Activated CD4-positive, alpha-beta memory T cell treated with anti-CD3 and anti-CD28 coated beads for 36 hours (primary cell): ENCODE results near the gene EXOC4. TPM values are rescaled to one million over a fixed set of nuclear protein-coding genes. Genes with fewer than 3 reads are reported as not detected.

Source experiments
- CTCF ChIA-PET: fragments of 350-600 bp; sonication (Branson Sonifier 250); formaldehyde crosslinking; loops from one replicate; lab custom pipeline; 2021; ENCODE audit warnings: antibody characterized with exemption, inconsistent platforms; lab: Charles Lee
- POLR2A ChIA-PET: fragments of 350-600 bp; sonication (Branson Sonifier 250); formaldehyde crosslinking; loops from one replicate; lab custom pipeline; 2021; ENCODE audit warnings: antibody characterized with exemption; lab: Charles Lee
- DNase-seq: peaks from one replicate; pipeline ENCODE4 v3.0.0-alpha.2; 2020
- H3K27ac Mint-ChIP-seq: one replicate; pipeline ENCODE4 v1.8.0; 2021; ENCODE audit warnings: mixed read lengths
- H3K27me3 Mint-ChIP-seq: one replicate; pipeline ENCODE4 v1.8.0; 2021; ENCODE audit warnings: mixed read lengths
- H3K36me3 Mint-ChIP-seq: one replicate; pipeline ENCODE4 v1.8.0; 2021; ENCODE audit warnings: mixed read lengths
- H3K4me1 Mint-ChIP-seq: one replicate; pipeline ENCODE4 v1.8.0; 2021; ENCODE audit warnings: low read depth, mixed read lengths
- H3K4me3 Mint-ChIP-seq: one replicate; pipeline ENCODE4 v1.8.0; 2021; ENCODE audit warnings: mild to moderate bottlenecking, mixed read lengths
- H3K9me3 Mint-ChIP-seq: one replicate; pipeline ENCODE4 v1.8.0; 2021; ENCODE audit warnings: mixed read lengths
- intact Hi-C: fragments of 100-400 bp; cut with micrococcal nuclease; formaldehyde crosslinking; loops from one replicate; pipeline ENCODE4 v1.15.1; 2023
- total RNA-seq, 2 experiments: library from RNA; stranded (reverse); gene quantifications; one replicate each; pipeline ENCODE4 v1.2.3, GENCODE V29; 2021

Gene EXOC4
- total RNA-seq, 2 experiments from 2014 or later: 55.8 to 60.8 TPM

DNA sequence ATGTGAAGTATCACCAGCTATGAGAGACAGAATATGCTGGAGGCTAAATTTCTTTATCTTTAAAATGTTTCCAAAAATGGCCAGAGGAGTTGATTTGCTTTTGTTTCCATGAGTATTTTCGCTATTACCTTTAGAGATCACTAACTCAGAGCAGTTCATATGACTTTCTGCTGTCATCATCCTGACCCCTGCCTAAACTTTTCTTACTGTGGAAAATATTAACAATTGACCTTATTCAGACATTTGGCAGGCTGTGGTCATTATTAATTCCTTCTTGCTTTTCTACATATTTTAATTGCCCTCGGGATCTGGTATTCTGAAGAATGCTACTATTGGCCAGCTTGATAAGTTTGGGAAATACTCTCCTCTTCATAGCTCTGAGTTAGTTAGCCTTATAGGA, 156.5 kb downstream of the EXOC4 start:
- Mint-ChIP-seq H3K36me3 (peaks cover 3% of the 10 kb centered on the region), H3K27me3 (no peaks in the 10 kb centered on the region), H3K27ac (no peak overlapping the region), H3K4me1 (peaks cover 9% of the 10 kb centered on the region), H3K9me3 (no peaks in the 10 kb centered on the region), H3K4me3 (no peak overlapping the region)
- intact Hi-C loops: no loop called here
- no peak for DNase-seq
- ChIA-PET CTCF (interaction anchor here (0.6 kb wide), 1 partner anchor 359 kb away, joined by 3 read pairs; no protein-coding TSS in a partner anchor), POLR2A (no interaction called here)

DNA sequence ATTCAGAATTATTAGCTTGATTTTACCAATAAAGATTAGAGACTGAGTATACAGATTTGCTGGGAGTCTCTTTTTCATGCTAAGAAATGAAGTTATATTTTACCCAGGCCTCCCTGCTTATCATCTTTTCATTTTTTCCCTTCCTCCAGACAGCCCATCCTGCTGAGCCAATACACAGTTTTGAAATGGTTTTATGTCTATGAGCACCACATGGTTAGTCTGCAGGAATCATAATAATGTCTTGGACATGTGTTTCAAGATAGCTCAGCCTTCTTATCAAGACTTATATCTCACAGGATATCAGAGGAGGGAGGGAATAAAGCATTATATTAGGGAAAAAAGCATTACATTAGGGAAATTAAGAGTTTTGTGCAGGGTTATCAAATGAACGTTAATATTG, 157.1 kb downstream of the EXOC4 start:
- Mint-ChIP-seq H3K27ac (no peak overlapping the region), H3K4me3 (no peak overlapping the region), H3K27me3 (no peaks in the 10 kb centered on the region), H3K9me3 (no peaks in the 10 kb centered on the region), H3K4me1 (peaks cover 9% of the 10 kb centered on the region), H3K36me3 (peaks cover 3% of the 10 kb centered on the region)
- ChIA-PET CTCF (interaction anchor here (0.6 kb wide), 1 partner anchor 359 kb away, joined by 3 read pairs; no protein-coding TSS in a partner anchor), POLR2A (no interaction called here)
- no peak for DNase-seq
- intact Hi-C loops: no loop called here

DNA sequence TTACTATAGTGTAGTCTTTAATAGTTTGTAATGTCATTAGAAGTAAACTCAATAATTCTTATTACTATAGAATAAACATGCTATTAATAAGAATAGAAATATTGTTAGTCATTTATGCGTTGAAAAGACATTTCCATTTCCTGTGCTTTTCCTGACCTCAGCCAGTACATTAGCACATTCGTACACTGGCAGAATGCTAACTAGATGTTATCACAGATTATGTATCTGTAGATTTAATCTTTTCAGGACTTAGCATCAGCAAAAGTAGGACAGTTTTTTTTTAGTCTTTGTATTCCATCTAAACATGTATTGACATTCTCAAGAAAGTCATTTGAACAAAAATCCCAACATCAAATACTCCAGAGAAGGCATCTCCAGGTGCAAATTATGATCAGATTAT, 158.5 kb downstream of the EXOC4 start:
- DNase-seq: no peak
- no peaks in the 10 kb centered on the region for H3K9me3 Mint-ChIP-seq
- H3K27ac Mint-ChIP-seq: no peak overlapping the region
- peaks cover 9% of the 10 kb centered on the region for H3K4me1 Mint-ChIP-seq
- peaks cover 3% of the 10 kb centered on the region for H3K36me3 Mint-ChIP-seq
- intact Hi-C loops: no loop called here
- ChIA-PET POLR2A (no interaction called here), CTCF (no interaction called here)
- H3K4me3 Mint-ChIP-seq: no peak overlapping the region
- no peaks in the 10 kb centered on the region for H3K27me3 Mint-ChIP-seq

DNA sequence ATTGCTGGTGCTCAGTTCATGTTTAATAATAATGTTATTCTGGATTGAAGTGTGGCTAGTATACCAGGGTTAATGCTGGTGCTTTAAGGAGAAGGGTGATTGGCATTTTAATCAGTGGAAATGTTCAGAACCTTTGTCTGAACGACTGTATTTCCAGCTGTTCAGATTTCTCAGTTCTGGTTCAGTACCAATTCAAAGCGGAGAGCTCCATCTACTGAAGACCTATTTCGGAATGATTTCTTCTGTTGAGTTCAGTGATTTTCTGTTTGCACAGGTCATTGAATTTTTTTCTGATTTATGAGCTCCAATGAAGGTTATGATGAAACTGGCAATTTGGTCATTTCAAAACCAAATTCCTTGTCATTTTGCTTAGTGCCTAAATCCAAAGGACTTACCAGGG, 160.1 kb downstream of the EXOC4 start:
- H3K9me3 Mint-ChIP-seq: no peaks in the 10 kb centered on the region
- no peak overlapping the region for H3K27ac Mint-ChIP-seq

DNA sequence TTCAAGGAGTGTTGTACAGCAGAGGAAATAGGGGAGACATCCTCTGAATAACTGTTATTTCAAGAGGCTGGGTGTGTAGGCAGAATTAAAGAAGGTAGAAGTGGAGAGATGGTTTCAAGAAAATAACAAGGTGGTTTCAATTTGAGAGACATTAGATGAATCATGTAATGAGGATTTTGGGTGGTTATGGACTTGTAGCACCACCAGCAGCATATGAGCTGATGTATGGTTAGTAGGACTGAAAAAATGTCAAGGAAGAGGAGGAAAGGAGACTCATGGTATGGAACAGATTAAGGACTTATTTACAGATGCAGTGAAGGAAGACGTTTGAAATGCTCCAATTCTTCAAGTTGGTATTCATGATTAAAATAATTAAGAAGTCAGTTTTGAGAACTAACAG, 166.2 kb downstream of the EXOC4 start:
- CTCF ChIA-PET: no interaction called here
- no peaks in the 10 kb centered on the region for H3K27me3 Mint-ChIP-seq
- peaks cover 7% of the 10 kb centered on the region for H3K9me3 Mint-ChIP-seq
- DNase-seq: no peak
- H3K4me3 Mint-ChIP-seq: no peak overlapping the region
- H3K4me1 Mint-ChIP-seq: peaks cover 8% of the 10 kb centered on the region
- peaks cover 15% of the 10 kb centered on the region for H3K36me3 Mint-ChIP-seq
- intact Hi-C loops: no loop called here
- POLR2A ChIA-PET: no interaction called here
- H3K27ac Mint-ChIP-seq: no peak overlapping the region

More for the DNA sequence above, 160.1 kb downstream of the EXOC4 start:
- peaks cover 4% of the 10 kb centered on the region for H3K36me3 Mint-ChIP-seq
- DNase-seq: no peak
- intact Hi-C loops: no loop called here
- no peak overlapping the region for H3K4me3 Mint-ChIP-seq
- H3K4me1 Mint-ChIP-seq: peaks cover 9% of the 10 kb centered on the region
- H3K27me3 Mint-ChIP-seq: no peaks in the 10 kb centered on the region
- POLR2A ChIA-PET: no interaction called here
- CTCF ChIA-PET: no interaction called here

DNA sequence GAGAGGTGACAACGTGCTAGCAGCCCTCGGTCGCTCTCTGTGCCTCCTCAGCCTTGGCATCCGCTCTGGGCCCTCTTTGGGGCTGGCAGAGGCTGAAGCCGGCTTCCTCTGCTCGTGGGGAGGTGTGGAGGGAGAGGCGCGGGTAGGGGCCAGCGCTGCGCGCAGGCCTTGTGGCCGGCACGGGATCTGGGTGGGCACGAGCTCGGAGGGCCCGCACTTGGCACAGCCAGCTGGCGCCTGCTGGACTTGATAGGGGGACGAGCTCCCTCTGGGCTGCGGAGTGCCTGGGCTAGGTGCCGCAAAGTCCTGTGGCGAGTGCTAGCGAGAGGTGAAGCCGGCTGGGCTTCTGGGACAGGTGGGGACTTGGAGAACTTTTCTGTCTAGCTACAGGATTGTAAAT, 170.7 kb downstream of the EXOC4 start:
- intact Hi-C loops: no loop called here
- Mint-ChIP-seq H3K36me3 (peaks cover 27% of the 10 kb centered on the region), H3K27ac (no peak overlapping the region), H3K4me3 (no peak overlapping the region), H3K9me3 (peaks cover 10% of the 10 kb centered on the region), H3K4me1 (peaks cover 20% of the 10 kb centered on the region), H3K27me3 (no peaks in the 10 kb centered on the region)
- no peak for DNase-seq
- CTCF ChIA-PET: interaction anchor here (1.0 kb wide), 1 partner anchor 11 kb away, joined by 3 read pairs; no protein-coding TSS in a partner anchor
- POLR2A ChIA-PET: interaction anchor here (1.2 kb wide), 1 partner anchor 11 kb away, joined by 3 read pairs; no protein-coding TSS in a partner anchor

DNA sequence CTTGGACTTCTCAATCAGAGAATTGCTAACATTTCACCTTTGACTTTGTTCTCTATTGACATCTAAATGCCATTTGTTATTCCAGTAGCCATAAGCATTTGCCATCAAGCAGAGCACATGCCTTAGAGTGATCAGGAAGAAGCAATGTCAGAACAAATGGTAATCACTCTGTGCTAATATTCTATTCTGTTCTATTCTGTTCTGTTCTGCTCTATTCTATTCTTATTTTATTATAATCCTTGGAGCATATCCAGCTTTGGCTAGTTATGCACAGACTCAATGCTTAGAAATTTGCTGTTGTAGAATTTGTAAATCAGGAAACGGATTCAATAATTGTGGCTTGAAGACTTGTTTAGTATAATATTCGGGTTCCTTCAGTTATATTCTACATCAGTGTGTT, 175.4 kb downstream of the EXOC4 start:
- Mint-ChIP-seq H3K4me3 (no peak overlapping the region), H3K9me3 (peaks cover 8% of the 10 kb centered on the region), H3K4me1 (peaks cover 15% of the 10 kb centered on the region), H3K27ac (no peak overlapping the region), H3K27me3 (no peaks in the 10 kb centered on the region), H3K36me3 (peaks cover 23% of the 10 kb centered on the region)
- ChIA-PET POLR2A (no interaction called here), CTCF (no interaction called here)
- intact Hi-C loops: no loop called here
- DNase-seq: no peak

DNA sequence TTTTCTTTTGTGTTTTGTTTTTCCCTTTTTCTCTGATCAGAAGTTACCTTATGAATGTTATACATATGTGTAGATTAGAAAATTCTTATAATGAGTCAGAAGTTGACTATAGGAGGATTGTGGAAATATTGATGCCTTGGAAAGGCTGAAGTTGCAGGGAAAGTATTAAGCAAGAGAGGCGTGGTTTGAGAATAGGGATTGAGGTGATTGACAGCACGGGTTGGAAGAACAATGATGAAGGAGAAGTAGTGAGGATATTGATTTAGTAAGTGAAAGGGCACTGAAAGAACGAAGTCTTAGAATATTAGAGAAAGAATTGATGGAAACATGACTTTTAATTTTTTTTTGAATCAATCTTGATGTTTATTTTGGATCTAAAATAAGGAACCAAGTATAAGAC, 176.0 kb downstream of the EXOC4 start:
- H3K4me3 Mint-ChIP-seq: no peak overlapping the region
- no peak for DNase-seq
- ChIA-PET CTCF (no interaction called here), POLR2A (interaction anchor here (0.6 kb wide), 1 partner anchor 354 kb away, joined by 3 read pairs; no protein-coding TSS in a partner anchor)
- peaks cover 5% of the 10 kb centered on the region for H3K9me3 Mint-ChIP-seq
- H3K27me3 Mint-ChIP-seq: no peaks in the 10 kb centered on the region
- H3K36me3 Mint-ChIP-seq: peaks cover 21% of the 10 kb centered on the region
- H3K27ac Mint-ChIP-seq: no peak overlapping the region
- peaks cover 15% of the 10 kb centered on the region for H3K4me1 Mint-ChIP-seq
- intact Hi-C loops: no loop called here

DNA sequence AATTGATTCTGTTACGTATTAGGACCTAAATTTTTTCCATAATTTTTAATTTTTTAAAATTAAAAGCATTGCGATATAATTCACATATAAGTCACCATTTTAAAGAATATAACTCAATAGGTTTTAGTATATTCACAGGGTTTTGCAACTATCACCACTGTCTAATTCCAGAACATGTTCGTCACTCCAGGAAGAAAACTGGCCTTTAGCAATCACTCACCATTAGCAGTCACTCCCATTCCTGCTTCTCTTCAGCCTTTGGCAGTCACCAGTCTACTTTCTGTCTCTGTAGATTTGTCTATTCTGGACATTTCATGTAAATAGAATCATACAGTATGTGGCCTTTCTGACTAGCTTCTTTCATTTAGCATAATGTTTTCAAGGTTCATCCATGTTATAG, 176.5 kb downstream of the EXOC4 start:
- no peaks in the 10 kb centered on the region for H3K27me3 Mint-ChIP-seq
- no peak for DNase-seq
- peaks cover 16% of the 10 kb centered on the region for H3K36me3 Mint-ChIP-seq
- H3K4me3 Mint-ChIP-seq: no peak overlapping the region
- ChIA-PET POLR2A (interaction anchor here (0.6 kb wide), 1 partner anchor 355 kb away, joined by 3 read pairs; no protein-coding TSS in a partner anchor), CTCF (no interaction called here)
- peaks cover 15% of the 10 kb centered on the region for H3K4me1 Mint-ChIP-seq
- intact Hi-C loops: no loop called here
- no peak overlapping the region for H3K27ac Mint-ChIP-seq
- peaks cover under 1% of the 10 kb centered on the region for H3K9me3 Mint-ChIP-seq

DNA sequence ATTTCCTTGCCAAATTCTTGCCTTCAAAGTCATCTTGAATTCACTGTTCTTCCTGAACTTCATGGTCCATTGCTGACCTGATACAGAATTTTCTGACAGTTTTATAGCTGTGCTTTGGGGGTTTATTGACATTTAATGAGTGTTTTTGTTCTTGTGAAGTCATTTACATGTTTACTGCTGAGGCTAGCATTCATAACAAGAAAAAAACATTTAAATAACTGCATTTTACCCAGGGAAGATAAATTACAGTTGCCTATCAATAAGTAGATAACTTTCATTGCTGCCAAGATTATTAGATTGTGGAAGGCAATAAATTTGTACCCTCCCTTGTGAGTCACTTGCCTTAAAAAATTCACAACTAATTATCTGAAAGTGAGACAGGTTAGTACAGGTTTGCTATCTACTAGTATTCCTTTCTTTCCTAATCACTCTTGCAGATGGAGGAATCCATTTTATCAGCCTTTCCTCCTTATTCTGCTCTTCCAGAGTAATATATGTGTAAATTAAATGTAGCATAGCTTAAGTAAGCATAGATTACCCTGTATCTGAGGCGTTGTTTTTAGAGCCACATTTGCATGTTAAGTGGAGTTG, 178.4 kb downstream of the EXOC4 start:
- ChIA-PET POLR2A (no interaction called here), CTCF (no interaction called here)
- H3K4me1 Mint-ChIP-seq: peaks cover 9% of the 10 kb centered on the region
- no peaks in the 10 kb centered on the region for H3K9me3 Mint-ChIP-seq
- H3K27me3 Mint-ChIP-seq: no peaks in the 10 kb centered on the region
- peaks cover 3% of the 10 kb centered on the region for H3K36me3 Mint-ChIP-seq
- no peak overlapping the region for H3K4me3 Mint-ChIP-seq
- DNase-seq: no peak
- H3K27ac Mint-ChIP-seq: no peak overlapping the region
- intact Hi-C loops: loop anchor here (5.0 kb wide), 1 partner anchor 849 kb away; no protein-coding TSS in a partner anchor

DNA sequence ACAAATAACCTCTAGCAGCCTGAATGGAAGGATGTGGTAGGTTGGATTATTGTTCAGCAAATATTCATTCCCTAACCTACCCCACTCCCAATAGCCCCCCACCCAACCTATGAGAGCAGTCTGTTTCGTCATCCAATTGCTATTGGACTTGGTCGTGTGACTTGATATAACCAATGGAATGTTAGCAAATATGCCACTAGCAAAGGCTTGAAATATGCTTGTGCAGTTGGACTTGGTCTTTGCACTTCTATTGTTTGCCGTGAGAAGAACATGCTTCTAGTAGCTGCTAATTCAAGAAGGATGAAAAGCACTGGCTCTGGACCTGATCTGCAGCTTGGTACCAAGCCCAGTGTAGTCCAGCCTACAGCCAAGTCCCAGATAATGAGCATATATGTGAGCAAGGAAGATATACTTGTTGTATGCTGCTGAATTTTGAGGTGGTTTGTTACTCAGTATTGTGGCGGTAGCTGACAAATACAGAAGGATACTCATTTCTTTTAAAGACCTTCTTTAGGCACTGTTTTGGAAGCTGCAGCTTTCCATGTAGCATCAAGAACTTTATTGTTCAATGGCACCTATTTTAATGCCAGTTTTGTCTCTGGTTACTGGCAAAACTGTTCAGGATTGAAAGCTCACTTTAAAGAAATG, 180.4 kb downstream of the EXOC4 start:
- H3K27me3 Mint-ChIP-seq: no peaks in the 10 kb centered on the region
- no peak overlapping the region for H3K27ac Mint-ChIP-seq
- H3K36me3 Mint-ChIP-seq: peaks cover 8% of the 10 kb centered on the region
- ChIA-PET CTCF (interaction anchor here (0.6 to 1.4 kb wide), 3 partner anchors 16 to 853 kb away, joined by 3 to 8 read pairs (median 4); no protein-coding TSS in a partner anchor), POLR2A (interaction anchor here (0.6 kb wide), 1 partner anchor 1746 kb away, joined by 4 read pairs; no protein-coding TSS in a partner anchor)
- no peaks in the 10 kb centered on the region for H3K4me1 Mint-ChIP-seq
- intact Hi-C loops: loop anchor here (5.0 kb wide), 1 partner anchor 851 kb away; no protein-coding TSS in a partner anchor
- H3K4me3 Mint-ChIP-seq: no peak overlapping the region
- no peak for DNase-seq
- no peaks in the 10 kb centered on the region for H3K9me3 Mint-ChIP-seq

DNA sequence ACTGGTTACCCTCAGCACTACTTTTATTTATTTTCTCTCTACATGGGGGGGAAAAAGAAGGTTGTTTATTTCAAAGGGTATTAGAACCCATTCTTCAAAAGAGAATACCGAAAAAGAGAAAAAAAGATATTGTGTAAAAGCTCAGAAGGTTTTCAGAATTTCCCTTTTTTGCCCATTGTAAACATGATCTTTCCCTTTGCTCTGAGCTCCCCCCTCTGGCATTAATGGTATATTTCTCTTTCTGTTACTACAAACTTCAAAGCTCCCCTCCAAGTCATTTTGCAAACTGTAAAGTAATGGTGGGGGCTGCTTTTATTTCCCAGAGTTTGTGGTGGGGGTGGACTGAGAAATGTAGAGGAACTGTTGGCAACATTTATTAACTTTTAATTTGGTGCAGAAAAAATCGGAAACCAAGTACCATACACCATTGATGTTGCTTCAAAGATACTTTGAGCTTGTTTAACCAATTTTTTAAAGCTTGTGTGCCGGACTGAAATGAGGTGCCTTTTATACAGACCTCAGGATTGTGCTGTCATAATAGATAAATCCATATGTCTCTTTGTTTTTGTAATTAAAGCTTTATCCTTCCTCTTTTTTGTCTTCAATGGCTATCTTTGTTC, 181.5 kb downstream of the EXOC4 start:
- H3K4me3 Mint-ChIP-seq: no peak overlapping the region
- ChIA-PET POLR2A (interaction anchor here (1.1 kb wide), 1 partner anchor 10 kb away, joined by 3 read pairs; no protein-coding TSS in a partner anchor), CTCF (interaction anchor here (0.7 to 1.4 kb wide), 7 partner anchors 11 to 1116 kb away, joined by 3 to 8 read pairs (median 3); no protein-coding TSS in a partner anchor)
- H3K27ac Mint-ChIP-seq: no peak overlapping the region
- H3K4me1 Mint-ChIP-seq: no peaks in the 10 kb centered on the region
- peaks cover 9% of the 10 kb centered on the region for H3K36me3 Mint-ChIP-seq
- DNase-seq: no peak
- H3K27me3 Mint-ChIP-seq: no peaks in the 10 kb centered on the region
- intact Hi-C loops: loop anchor here (5.0 kb wide), 1 partner anchor 852 kb away; no protein-coding TSS in a partner anchor
- H3K9me3 Mint-ChIP-seq: no peaks in the 10 kb centered on the region
